ENCODE results near the gene PADI4. TPM values are rescaled to one million over a fixed set of nuclear protein-coding genes. Genes with fewer than 3 reads are reported as not detected.
A peak's percentile ranks its signal among the peaks of the same experiment; 100 is the strongest.

The PADI4 gene
- total and polyA plus RNA-seq, 7 donors = 0.44 to 0.60 TPM; not detected in 5

DNA sequence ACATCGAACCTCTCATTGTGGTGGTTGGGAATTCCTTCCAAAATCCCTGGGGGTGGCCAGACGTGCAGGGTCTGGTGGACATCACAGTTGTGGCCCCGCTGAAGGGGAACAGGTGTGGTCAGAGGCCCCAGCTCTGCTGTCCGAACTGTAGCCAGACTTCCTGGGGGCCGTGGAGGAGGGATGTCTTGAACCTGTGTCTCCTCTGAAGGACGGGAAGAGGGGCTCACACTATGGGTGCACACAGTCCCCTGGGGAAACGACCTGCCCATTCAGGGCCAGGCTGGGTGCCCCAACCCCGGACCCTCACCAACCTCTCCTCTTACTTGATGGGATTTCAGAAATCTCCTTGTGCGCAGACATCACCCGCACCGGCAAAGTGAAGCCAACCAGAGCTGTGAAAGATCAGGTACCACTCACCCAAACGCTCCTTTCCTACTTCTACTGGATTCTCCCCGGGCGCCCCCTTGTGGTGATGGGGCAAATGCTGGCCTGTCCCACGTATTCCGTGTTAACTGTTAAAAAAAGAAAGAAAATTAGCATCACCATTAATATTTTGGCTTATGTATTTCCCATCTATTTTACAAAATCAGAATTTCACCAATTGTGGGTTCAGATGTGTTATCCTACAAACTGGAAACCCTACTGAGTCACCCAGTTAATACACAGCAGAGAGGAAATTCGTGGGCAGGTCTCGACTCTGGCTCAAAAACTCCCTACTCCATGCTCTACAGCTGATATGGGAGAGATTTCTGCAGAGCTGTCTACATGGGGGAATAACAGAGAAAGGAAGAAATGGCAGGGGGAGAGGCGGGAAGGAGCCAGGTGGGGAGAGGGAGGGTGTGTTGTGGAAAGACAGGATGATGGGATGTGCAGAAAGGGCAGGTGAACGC is 28.1 kb downstream of the PADI4 start:
- TF ChIP-seq, protein P1, sequence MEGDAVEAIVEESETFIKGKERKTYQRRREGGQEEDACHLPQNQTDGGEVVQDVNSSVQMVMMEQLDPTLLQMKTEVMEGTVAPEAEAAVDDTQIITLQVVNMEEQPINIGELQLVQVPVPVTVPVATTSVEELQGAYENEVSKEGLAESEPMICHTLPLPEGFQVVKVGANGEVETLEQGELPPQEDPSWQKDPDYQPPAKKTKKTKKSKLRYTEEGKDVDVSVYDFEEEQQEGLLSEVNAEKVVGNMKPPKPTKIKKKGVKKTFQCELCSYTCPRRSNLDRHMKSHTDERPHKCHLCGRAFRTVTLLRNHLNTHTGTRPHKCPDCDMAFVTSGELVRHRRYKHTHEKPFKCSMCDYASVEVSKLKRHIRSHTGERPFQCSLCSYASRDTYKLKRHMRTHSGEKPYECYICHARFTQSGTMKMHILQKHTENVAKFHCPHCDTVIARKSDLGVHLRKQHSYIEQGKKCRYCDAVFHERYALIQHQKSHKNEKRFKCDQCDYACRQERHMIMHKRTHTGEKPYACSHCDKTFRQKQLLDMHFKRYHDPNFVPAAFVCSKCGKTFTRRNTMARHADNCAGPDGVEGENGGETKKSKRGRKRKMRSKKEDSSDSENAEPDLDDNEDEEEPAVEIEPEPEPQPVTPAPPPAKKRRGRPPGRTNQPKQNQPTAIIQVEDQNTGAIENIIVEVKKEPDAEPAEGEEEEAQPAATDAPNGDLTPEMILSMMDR (IDR thresholded peaks at IDR 0.05) = peak in 3 of 4 experiments; percentile 37 to 62 (median 44)
- TF ChIP-seq POLR2AphosphoS5 (IDR thresholded peaks at IDR 0.05) = no peak
- TF ChIP-seq POLR2A (IDR thresholded peaks at IDR 0.05) = no peak
- TF ChIP-seq EP300 (IDR thresholded peaks at IDR 0.05) = no peak
- Histone ChIP-seq H3K36me3 (no peaks in the 10 kb centered on the region), H3K27ac (no peak overlapping the region), H3K27me3 (peaks cover 0 to 21% (median 0%) of the 10 kb centered on the region in 3 donors), H3K9me3 (no peaks in the 10 kb centered on the region), H3K4me3 (no peak overlapping the region), H3K4me1 (no peaks in the 10 kb centered on the region)
- intact Hi-C loops (cut with DNase I) = loop anchor here (10.0 kb wide), 1 partner anchor 211 kb away; no protein-coding TSS in a partner anchor
- 23 to 34% methylated on average over 20 of the region's 20 CpGs for WGBS, 2 donors
- peak; percentile 63 for DNase-seq

DNA sequence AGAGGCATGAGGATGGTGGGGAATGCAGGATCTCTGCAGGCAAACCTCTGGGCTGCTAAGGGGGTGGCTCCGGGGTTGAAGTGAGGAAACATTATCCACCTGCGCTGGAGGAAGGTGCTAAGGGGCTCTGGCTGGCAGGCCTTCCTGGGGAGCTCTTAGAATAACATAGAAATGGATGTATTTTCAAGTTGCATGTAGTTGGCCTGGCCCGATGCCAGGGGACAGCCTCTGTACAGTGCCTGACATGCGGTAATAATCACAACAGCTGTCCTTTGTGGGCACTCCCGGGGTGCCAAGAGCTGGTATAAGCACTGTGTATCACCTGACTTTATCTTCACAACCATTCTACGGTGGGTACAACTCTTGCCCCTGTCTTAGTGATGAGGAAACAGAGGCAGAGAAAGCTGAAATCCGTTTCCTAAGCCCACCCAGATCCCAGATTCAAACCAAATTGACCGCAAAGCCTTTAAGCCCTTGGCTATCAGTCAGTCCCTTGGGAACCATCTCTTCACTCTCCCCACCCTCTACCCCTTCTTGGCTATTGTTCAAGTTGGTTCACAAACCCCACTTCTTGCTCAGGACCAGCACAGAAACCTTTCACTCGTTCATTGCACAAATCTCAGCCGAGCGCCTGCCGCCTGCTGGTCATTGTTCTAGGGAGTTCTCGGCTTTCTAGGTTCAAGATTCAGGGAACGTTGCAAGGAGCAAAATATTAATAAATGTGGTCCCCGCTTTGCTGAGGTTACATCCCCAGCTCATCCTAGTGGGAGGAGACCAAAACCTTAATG is 30.9 kb downstream of the PADI4 start:
- intact Hi-C loops (cut with DNase I) = loop anchor here (10.0 kb wide), 1 partner anchor 214 kb away; no protein-coding TSS in a partner anchor
- no peaks in the 10 kb centered on the region for H3K9me3 ChIP-seq
- WGBS, 2 donors = 55 to 77% methylated on average over 15 of the region's 15 CpGs
- no peaks in the 10 kb centered on the region for H3K36me3 ChIP-seq
- H3K27ac ChIP-seq = no peak overlapping the region
- TF ChIP-seq, protein P1 (IDR thresholded peaks at IDR 0.05) = no peak
- TF ChIP-seq POLR2AphosphoS5 (IDR thresholded peaks at IDR 0.05) = no peak
- no peak for TF ChIP-seq EP300 (IDR thresholded peaks at IDR 0.05)
- TF ChIP-seq POLR2A (IDR thresholded peaks at IDR 0.05) = no peak
- H3K4me3 ChIP-seq = no peak overlapping the region
- peak; percentile 42 for DNase-seq
- no peaks in the 10 kb centered on the region for H3K4me1 ChIP-seq
- H3K27me3 ChIP-seq = peaks cover 0 to 15% (median 3%) of the 10 kb centered on the region in 3 donors

DNA sequence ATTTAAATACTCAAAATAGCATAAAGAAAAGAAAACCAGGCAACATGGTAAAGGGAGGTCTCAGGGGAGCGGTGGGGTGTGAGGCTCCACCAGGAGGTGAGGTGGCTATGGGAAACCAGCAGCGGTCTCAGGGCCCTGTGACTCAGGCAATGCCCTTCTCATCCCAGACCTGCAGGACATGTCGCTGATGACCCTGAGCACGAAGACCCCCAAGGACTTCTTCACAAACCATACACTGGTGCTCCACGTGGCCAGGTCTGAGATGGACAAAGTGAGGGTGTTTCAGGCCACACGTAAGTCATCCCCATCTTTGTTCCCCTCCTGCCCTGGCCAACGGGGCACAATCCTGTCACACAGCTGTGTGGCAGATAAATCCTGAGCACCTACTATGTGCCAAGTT is 31.5 kb downstream of the PADI4 start:
- H3K36me3 ChIP-seq = no peaks in the 10 kb centered on the region
- H3K27ac ChIP-seq = no peak overlapping the region
- WGBS, 2 donors = 69 to 86% methylated on average over 7 of the region's 7 CpGs
- H3K27me3 ChIP-seq = peaks cover 0 to 15% (median 3%) of the 10 kb centered on the region in 3 donors
- intact Hi-C loops (cut with DNase I) = loop anchor here (10.0 kb wide), 1 partner anchor 215 kb away; no protein-coding TSS in a partner anchor
- peak; percentile 17 for DNase-seq
- no peak overlapping the region for H3K4me3 ChIP-seq
- TF ChIP-seq POLR2A (IDR thresholded peaks at IDR 0.05) (no peak), POLR2AphosphoS5 (IDR thresholded peaks at IDR 0.05) (no peak), EP300 (IDR thresholded peaks at IDR 0.05) (no peak)
- TF ChIP-seq, protein P1 (IDR thresholded peaks at IDR 0.05) = no peak
- H3K9me3 ChIP-seq = no peaks in the 10 kb centered on the region
- H3K4me1 ChIP-seq = no peaks in the 10 kb centered on the region

DNA sequence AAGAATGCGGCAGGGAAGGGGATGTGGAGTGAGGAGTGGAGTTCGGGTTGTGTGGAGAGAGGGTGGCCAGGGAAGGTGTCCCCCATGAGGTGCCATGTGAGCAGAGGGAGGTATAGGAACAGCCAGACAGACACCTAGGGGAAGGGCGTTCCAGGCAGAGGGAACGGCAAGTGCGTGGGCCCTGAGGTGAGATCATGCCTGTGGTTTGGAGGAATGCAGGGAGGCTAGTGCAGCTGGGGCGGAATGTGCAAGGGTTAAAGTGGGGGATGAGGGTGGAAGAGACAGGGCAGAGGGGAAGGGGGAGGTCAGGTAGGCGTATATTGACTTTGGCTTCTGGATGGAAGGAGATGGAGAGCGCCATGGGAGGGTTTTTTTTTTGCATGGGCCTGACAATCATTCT is 32.4 kb downstream of the PADI4 start:
- Histone ChIP-seq H3K4me3 (no peak overlapping the region), H3K27ac (no peak overlapping the region), H3K36me3 (no peaks in the 10 kb centered on the region), H3K27me3 (peaks cover 0 to 12% (median 3%) of the 10 kb centered on the region in 3 donors), H3K9me3 (peaks cover 0 to 2% (median 0%) of the 10 kb centered on the region in 4 donors), H3K4me1 (no peaks in the 10 kb centered on the region)
- DNase-seq = peak; percentile 35
- TF ChIP-seq EP300 (IDR thresholded peaks at IDR 0.05) = no peak
- no peak for TF ChIP-seq POLR2AphosphoS5 (IDR thresholded peaks at IDR 0.05)
- no peak for TF ChIP-seq POLR2A (IDR thresholded peaks at IDR 0.05)
- TF ChIP-seq, protein P1 (IDR thresholded peaks at IDR 0.05) = no peak
- intact Hi-C loops (cut with DNase I) = no loop called here
- WGBS, 2 donors = 74 to 86% methylated on average over 8 of the region's 8 CpGs
